Activated T-helper 17 cell treated with anti-CD3 and anti-CD28 coated beads, Interleukin-2, amount 50 U/mL, for 72 hours (primary cell): Measurements from ENCODE around the gene KCTD2. TPM values are rescaled to one million over a fixed set of nuclear protein-coding genes. Genes with fewer than 3 reads are reported as not detected.

Source experiments
- ATAC-seq: fragments of 150-1000 bp; cut with Tn5 transposase; replicated peaks from 2 replicates; pipeline ENCODE4 v1.10.0; 2021; ENCODE audit warnings: mild to moderate bottlenecking, moderate library complexity
- H3K27ac Mint-ChIP-seq: one replicate; pipeline ENCODE4 v1.8.0; 2022; ENCODE audit warnings: mixed read lengths
- H3K27me3 Mint-ChIP-seq: one replicate; pipeline ENCODE4 v1.8.0; 2022; ENCODE audit warnings: mixed read lengths
- H3K36me3 Mint-ChIP-seq: one replicate; pipeline ENCODE4 v1.8.0; 2022; ENCODE audit warnings: low read depth, mild to moderate bottlenecking, mixed read lengths
- H3K4me1 Mint-ChIP-seq: one replicate; pipeline ENCODE4 v1.8.0; 2022; ENCODE audit warnings: mixed read lengths
- H3K4me3 Mint-ChIP-seq: one replicate; pipeline ENCODE4 v1.8.0; 2022; ENCODE audit warnings: mild to moderate bottlenecking, mixed read lengths
- H3K9me3 Mint-ChIP-seq: one replicate; pipeline ENCODE4 v1.8.0; 2022; ENCODE audit warnings: mixed read lengths
- total RNA-seq, 2 donors: library from RNA; stranded (reverse); gene quantifications; one replicate each; pipeline ENCODE4 v1.2.3, GENCODE V29; 2022

KCTD2 gene
- total RNA-seq, 2 donors from 2014 or later: 21.3 to 22.1 TPM

GRCh38 chr17:75059369-75060345 is 12.6 kb downstream of the KCTD2 start:
- ATAC-seq: no peak
- Mint-ChIP-seq H3K4me1 (no peaks in the 10 kb centered on the region), H3K36me3 (peaks cover 90% of the 10 kb centered on the region), H3K27me3 (no peaks in the 10 kb centered on the region), H3K4me3 (no peak overlapping the region), H3K9me3 (no peaks in the 10 kb centered on the region), H3K27ac (no peak overlapping the region)

GRCh38 chr17:75060434-75061054 is 13.5 kb downstream of the KCTD2 start:
- no peak overlapping the region for H3K4me3 Mint-ChIP-seq
- no peak overlapping the region for H3K27ac Mint-ChIP-seq
- no peak for ATAC-seq
- peaks cover 90% of the 10 kb centered on the region for H3K36me3 Mint-ChIP-seq
- no peaks in the 10 kb centered on the region for H3K9me3 Mint-ChIP-seq
- H3K4me1 Mint-ChIP-seq: peaks cover 2% of the 10 kb centered on the region
- no peaks in the 10 kb centered on the region for H3K27me3 Mint-ChIP-seq

GRCh38 chr17:75061055-75061438 is 14.0 kb downstream of the KCTD2 start:
- H3K36me3 Mint-ChIP-seq: peaks cover 90% of the 10 kb centered on the region
- no peaks in the 10 kb centered on the region for H3K27me3 Mint-ChIP-seq
- no peak overlapping the region for H3K27ac Mint-ChIP-seq
- H3K4me3 Mint-ChIP-seq: no peak overlapping the region
- H3K9me3 Mint-ChIP-seq: no peaks in the 10 kb centered on the region
- H3K4me1 Mint-ChIP-seq: peaks cover 7% of the 10 kb centered on the region
- ATAC-seq: no peak

GRCh38 chr17:75061618-75062017 is 14.6 kb downstream of the KCTD2 start:
- H3K4me3 Mint-ChIP-seq: no peak overlapping the region
- H3K9me3 Mint-ChIP-seq: no peaks in the 10 kb centered on the region
- peaks cover 85% of the 10 kb centered on the region for H3K36me3 Mint-ChIP-seq
- ATAC-seq: no peak
- peaks cover 13% of the 10 kb centered on the region for H3K4me1 Mint-ChIP-seq
- H3K27ac Mint-ChIP-seq: peak overlapping the region; percentile 39
- H3K27me3 Mint-ChIP-seq: no peaks in the 10 kb centered on the region

- Mint-ChIP-seq H3K27me3 (no peaks in the 10 kb centered on the region), H3K36me3 (peaks cover 70% of the 10 kb centered on the region), H3K27ac (no peak overlapping the region), H3K4me3 (no peak overlapping the region), H3K4me1 (peaks cover 19% of the 10 kb centered on the region), H3K9me3 (no peaks in the 10 kb centered on the region)
- ATAC-seq: no peak
Observed at GRCh38 chr17:75063201-75063600, 16.2 kb downstream of the KCTD2 start.

- ATAC-seq: no peak
- Mint-ChIP-seq H3K4me1 (peaks cover 19% of the 10 kb centered on the region), H3K27ac (peak overlapping the region; percentile 46), H3K9me3 (no peaks in the 10 kb centered on the region), H3K36me3 (peaks cover 70% of the 10 kb centered on the region), H3K4me3 (no peak overlapping the region), H3K27me3 (no peaks in the 10 kb centered on the region)
Observed at GRCh38 chr17:75063626-75064025, 16.6 kb downstream of the KCTD2 start.

- Mint-ChIP-seq H3K4me3 (no peak overlapping the region), H3K4me1 (peaks cover 19% of the 10 kb centered on the region), H3K27ac (peak overlapping the region; percentile 46), H3K9me3 (no peaks in the 10 kb centered on the region), H3K27me3 (no peaks in the 10 kb centered on the region), H3K36me3 (peaks cover 70% of the 10 kb centered on the region)
- ATAC-seq: no peak
Observed at GRCh38 chr17:75064040-75064439, 17.0 kb downstream of the KCTD2 start.

GRCh38 chr17:75064460-75064859 is 17.4 kb downstream of the KCTD2 start:
- Mint-ChIP-seq H3K9me3 (no peaks in the 10 kb centered on the region), H3K4me1 (peaks cover 19% of the 10 kb centered on the region), H3K27ac (peak overlapping the region; percentile 96), H3K4me3 (peak overlapping the region; percentile 76), H3K27me3 (no peaks in the 10 kb centered on the region), H3K36me3 (peaks cover 67% of the 10 kb centered on the region)
- no peak for ATAC-seq

GRCh38 chr17:75064867-75065561 is 18.0 kb downstream of the KCTD2 start:
- H3K4me1 Mint-ChIP-seq: peaks cover 19% of the 10 kb centered on the region
- no peak for ATAC-seq
- peak overlapping the region; percentile 76 for H3K4me3 Mint-ChIP-seq

GRCh38 chr17:75065562-75066151 is 18.6 kb downstream of the KCTD2 start:
- Mint-ChIP-seq H3K27me3 (no peaks in the 10 kb centered on the region), H3K4me1 (peaks cover 19% of the 10 kb centered on the region), H3K4me3 (peak overlapping the region; percentile 76), H3K27ac (peak overlapping the region; percentile 96), H3K9me3 (no peaks in the 10 kb centered on the region), H3K36me3 (peaks cover 55% of the 10 kb centered on the region)
- peak; percentile 89 for ATAC-seq

More at GRCh38 chr17:75064867-75065561, 18.0 kb downstream of the KCTD2 start:
- peaks cover 61% of the 10 kb centered on the region for H3K36me3 Mint-ChIP-seq
- no peaks in the 10 kb centered on the region for H3K27me3 Mint-ChIP-seq
- peak overlapping the region; percentile 96 for H3K27ac Mint-ChIP-seq
- no peaks in the 10 kb centered on the region for H3K9me3 Mint-ChIP-seq

GRCh38 chr17:75067856-75068255 is 20.8 kb downstream of the KCTD2 start:
- H3K4me3 Mint-ChIP-seq: peak overlapping the region; percentile 76
- no peaks in the 10 kb centered on the region for H3K27me3 Mint-ChIP-seq
- H3K36me3 Mint-ChIP-seq: peaks cover 33% of the 10 kb centered on the region
- peak; percentile 80 for ATAC-seq
- no peaks in the 10 kb centered on the region for H3K9me3 Mint-ChIP-seq
- H3K27ac Mint-ChIP-seq: peak overlapping the region; percentile 62
- peaks cover 19% of the 10 kb centered on the region for H3K4me1 Mint-ChIP-seq

GRCh38 chr17:75068750-75069149 is 21.7 kb downstream of the KCTD2 start:
- Mint-ChIP-seq H3K27ac (no peak overlapping the region), H3K4me1 (peaks cover 19% of the 10 kb centered on the region), H3K27me3 (no peaks in the 10 kb centered on the region), H3K36me3 (peaks cover 24% of the 10 kb centered on the region), H3K9me3 (no peaks in the 10 kb centered on the region), H3K4me3 (no peak overlapping the region)
- no peak for ATAC-seq

- Mint-ChIP-seq H3K27me3 (no peaks in the 10 kb centered on the region), H3K4me1 (peaks cover 19% of the 10 kb centered on the region), H3K27ac (no peak overlapping the region), H3K9me3 (no peaks in the 10 kb centered on the region), H3K36me3 (peaks cover 14% of the 10 kb centered on the region), H3K4me3 (no peak overlapping the region)
- ATAC-seq: no peak
Observed at GRCh38 chr17:75069783-75070182, 22.8 kb downstream of the KCTD2 start.
